Caco-2 (cell line): ENCODE data around the gene TM9SF4. TPM values are rescaled to one million over a fixed set of nuclear protein-coding genes. Genes with fewer than 3 reads are reported as not detected.
A peak's percentile ranks its signal among the peaks of the same experiment; 100 is the strongest.

Source experiments
- BruUV-seq: library from RNA; stranded (reverse); fragments of 400-500 nt; replicated peaks from 2 replicates; lab custom pipeline; 2021; lab: Mats Ljungman, UMichigan
- CTCF ChIA-PET: fragments of 300-600 bp; sonication (Branson Sonifier 250); formaldehyde crosslinking; loops from one replicate; lab custom pipeline; 2022; ENCODE audit warnings: antibody characterized with exemption; lab: Charles Lee
- POLR2A ChIA-PET: fragments of 300-600 bp; sonication (Branson Sonifier 250); formaldehyde crosslinking; loops from one replicate; lab custom pipeline; 2022; ENCODE audit warnings: antibody characterized with exemption; lab: Charles Lee
- DNase-seq, 2 experiments: peaks; one replicate each; pipeline versions ENCODE4 v3.0.0 to v3.0.0-alpha.2; 2020 to 2022
- H3K27me3 ChIP-seq: replicated peaks from 2 replicates; pipeline ENCODE4 v1.6.0; 2011; ENCODE audit warnings: low read length; ENCODE audit not compliant: control insufficient read depth, insufficient read depth
- H3K36me3 ChIP-seq: 2 replicates; pipeline ENCODE4 v1.5.1; 2011; ENCODE audit warnings: low read length; ENCODE audit not compliant: control insufficient read depth, insufficient read depth
- H3K4me1 ChIP-seq: fragments of 250-450 bp; sonication (Bioruptor Pico); 2 replicates; pipeline ENCODE4 v1.5.1; 2020; ENCODE audit warnings: mild to moderate bottlenecking
- H3K4me3 ChIP-seq: 2 replicates; pipeline ENCODE4 v1.5.1; 2011; ENCODE audit warnings: low read depth, mild to moderate bottlenecking, control low read depth, low read length
- H3K9me3 ChIP-seq: fragments of 250-450 bp; sonication (Bioruptor Pico); 2 replicates; pipeline ENCODE4 v1.5.1; 2020; ENCODE audit warnings: mild to moderate bottlenecking, moderate library complexity
- H3K27ac Mint-ChIP-seq: one replicate; pipeline ENCODE4 v1.8.0; 2022; ENCODE audit warnings: mixed read lengths; ENCODE audit not compliant: unreplicated experiment
- H3K27me3 Mint-ChIP-seq: one replicate; pipeline ENCODE4 v1.8.0; 2022; ENCODE audit warnings: mixed read lengths; ENCODE audit not compliant: insufficient read depth, unreplicated experiment
- H3K36me3 Mint-ChIP-seq: one replicate; pipeline ENCODE4 v1.8.0; 2022; ENCODE audit warnings: mild to moderate bottlenecking, mixed read lengths; ENCODE audit not compliant: insufficient read depth, unreplicated experiment
- H3K4me1 Mint-ChIP-seq: one replicate; pipeline ENCODE4 v1.8.0; 2022; ENCODE audit warnings: low read depth, mixed read lengths; ENCODE audit not compliant: unreplicated experiment
- H3K4me3 Mint-ChIP-seq: one replicate; pipeline ENCODE4 v1.8.0; 2022; ENCODE audit warnings: mild to moderate bottlenecking, moderate library complexity, mixed read lengths; ENCODE audit not compliant: unreplicated experiment
- H3K9me3 Mint-ChIP-seq: one replicate; pipeline ENCODE4 v1.8.0; 2022; ENCODE audit warnings: mixed read lengths; ENCODE audit not compliant: unreplicated experiment
- CTCF ChIP-seq, 2 experiments: fragments of 200-600 bp in 1 of 2; IDR thresholded peaks; 1 replicate in 1 of 2; 2 replicates in 1 of 2; pipeline versions ENCODE4 v1.5.1 to v1.8.0; 2011 to 2022; ENCODE audit warnings: antibody characterized with exemption in 1 of 2, control low read depth in 1 of 2, inconsistent platforms in 1 of 2, low read depth in 1 of 2, low read length in 1 of 2, mild to moderate bottlenecking in 1 of 2, moderate library complexity in 1 of 2; ENCODE audit not compliant: insufficient read depth in 1 of 2, severe bottlenecking in 1 of 2, unreplicated experiment in 1 of 2
- intact Hi-C: fragments of 100-400 bp; cut with micrococcal nuclease; formaldehyde crosslinking; loops from one replicate; pipeline ENCODE4 v1.10.0; 2022; ENCODE audit not compliant: unreplicated experiment
- total RNA-seq: library from RNA; stranded (reverse); gene quantifications from 2 replicates; pipeline ENCODE4 v1.2.3, GENCODE V29; 2022

The TM9SF4 gene
- total RNA-seq, 1 experiment from 2014 or later: 138 TPM

DNA sequence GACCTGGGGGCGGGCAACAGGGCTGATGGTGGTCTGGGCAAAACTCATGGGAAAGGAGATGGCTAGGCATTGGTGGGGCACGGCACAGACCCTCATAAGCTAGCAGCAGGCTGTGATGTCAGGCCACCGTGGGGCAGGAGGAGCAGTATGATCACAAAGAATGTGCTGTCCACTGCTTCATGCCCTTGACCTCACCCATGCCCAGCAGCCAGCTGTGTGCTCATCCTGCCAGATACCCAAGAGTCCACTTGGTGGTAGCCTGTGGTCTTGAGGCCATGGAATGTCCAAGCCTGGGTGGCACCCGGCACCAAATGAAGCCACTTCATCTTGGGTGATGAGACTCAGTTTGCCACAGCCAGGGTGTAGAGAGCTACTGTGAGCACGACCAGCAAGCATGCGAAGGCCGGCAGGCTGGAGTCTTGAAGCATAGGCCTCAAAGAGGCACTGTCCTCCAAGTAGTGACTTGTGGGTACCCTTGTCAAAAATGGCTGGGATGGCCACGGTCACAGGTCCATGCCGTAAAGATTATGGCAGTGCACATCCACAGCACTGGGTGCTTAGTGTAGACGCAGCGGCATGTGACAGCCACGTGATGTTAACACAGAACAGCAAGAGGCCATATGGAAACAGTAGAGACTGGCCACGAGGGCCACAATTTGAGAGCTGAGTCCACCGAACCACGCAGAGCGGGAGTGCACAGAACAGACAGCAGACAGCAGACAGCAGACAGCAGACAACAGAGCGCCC, 79.0 kb downstream of the TM9SF4 start:
- peak overlapping the region; percentile 10 for H3K4me3 Mint-ChIP-seq
- 0 out of 2 replicates have a peak, but pooled peaks cover 3% of the 10 kb centered on the region for H3K36me3 ChIP-seq
- H3K27me3 ChIP-seq: no peaks in the 10 kb centered on the region
- ChIA-PET CTCF (no interaction called here), POLR2A (no interaction called here)
- no peak for DNase-seq
- H3K9me3 ChIP-seq: no peaks in the 10 kb centered on the region
- intact Hi-C loops: no loop called here
- no peaks in the 10 kb centered on the region for H3K27me3 Mint-ChIP-seq
- no peak for TF ChIP-seq CTCF (IDR thresholded peaks at IDR 0.05; ENCODE audit: insufficient read depth in 1 of 2, low read depth in 1 of 2, low read length in 1 of 2, severe bottlenecking in 1 of 2, unreplicated experiment in 1 of 2)
- H3K9me3 Mint-ChIP-seq: no peaks in the 10 kb centered on the region
- peak overlapping the region; percentile 12 for H3K27ac Mint-ChIP-seq
- no peak overlapping the region for H3K4me3 ChIP-seq
- H3K36me3 Mint-ChIP-seq: peaks cover 55% of the 10 kb centered on the region
- no TSS peak for BruUV-seq
- H3K4me1 ChIP-seq: peaks cover 4% of the 10 kb centered on the region; the same call in 1 of the 2 replicates
- no peaks in the 10 kb centered on the region for H3K4me1 Mint-ChIP-seq

GRCh38 chr20:32189123-32189410, 79.6 kb downstream of the TM9SF4 start:
- no peak for DNase-seq
- Mint-ChIP-seq H3K9me3 (no peaks in the 10 kb centered on the region), H3K27ac (peak overlapping the region; percentile 12), H3K4me3 (peak overlapping the region; percentile 10), H3K36me3 (peaks cover 60% of the 10 kb centered on the region), H3K4me1 (no peaks in the 10 kb centered on the region), H3K27me3 (no peaks in the 10 kb centered on the region)
- TF ChIP-seq CTCF (IDR thresholded peaks at IDR 0.05; ENCODE audit: insufficient read depth in 1 of 2, low read depth in 1 of 2, low read length in 1 of 2, severe bottlenecking in 1 of 2, unreplicated experiment in 1 of 2): no peak
- Histone ChIP-seq H3K9me3 (no peaks in the 10 kb centered on the region), H3K36me3 (0 out of 2 replicates have a peak, but pooled peaks cover 5% of the 10 kb centered on the region), H3K4me3 (no peak overlapping the region), H3K27me3 (no peaks in the 10 kb centered on the region), H3K4me1 (peaks cover 4% of the 10 kb centered on the region; the same call in 1 of the 2 replicates)
- intact Hi-C loops: no loop called here
- POLR2A ChIA-PET: no interaction called here
- BruUV-seq: no TSS peak
- CTCF ChIA-PET: interaction anchor here (0.5 kb wide), 1 partner anchor 98 kb away, joined by 3 read pairs; no protein-coding TSS in a partner anchor

DNA sequence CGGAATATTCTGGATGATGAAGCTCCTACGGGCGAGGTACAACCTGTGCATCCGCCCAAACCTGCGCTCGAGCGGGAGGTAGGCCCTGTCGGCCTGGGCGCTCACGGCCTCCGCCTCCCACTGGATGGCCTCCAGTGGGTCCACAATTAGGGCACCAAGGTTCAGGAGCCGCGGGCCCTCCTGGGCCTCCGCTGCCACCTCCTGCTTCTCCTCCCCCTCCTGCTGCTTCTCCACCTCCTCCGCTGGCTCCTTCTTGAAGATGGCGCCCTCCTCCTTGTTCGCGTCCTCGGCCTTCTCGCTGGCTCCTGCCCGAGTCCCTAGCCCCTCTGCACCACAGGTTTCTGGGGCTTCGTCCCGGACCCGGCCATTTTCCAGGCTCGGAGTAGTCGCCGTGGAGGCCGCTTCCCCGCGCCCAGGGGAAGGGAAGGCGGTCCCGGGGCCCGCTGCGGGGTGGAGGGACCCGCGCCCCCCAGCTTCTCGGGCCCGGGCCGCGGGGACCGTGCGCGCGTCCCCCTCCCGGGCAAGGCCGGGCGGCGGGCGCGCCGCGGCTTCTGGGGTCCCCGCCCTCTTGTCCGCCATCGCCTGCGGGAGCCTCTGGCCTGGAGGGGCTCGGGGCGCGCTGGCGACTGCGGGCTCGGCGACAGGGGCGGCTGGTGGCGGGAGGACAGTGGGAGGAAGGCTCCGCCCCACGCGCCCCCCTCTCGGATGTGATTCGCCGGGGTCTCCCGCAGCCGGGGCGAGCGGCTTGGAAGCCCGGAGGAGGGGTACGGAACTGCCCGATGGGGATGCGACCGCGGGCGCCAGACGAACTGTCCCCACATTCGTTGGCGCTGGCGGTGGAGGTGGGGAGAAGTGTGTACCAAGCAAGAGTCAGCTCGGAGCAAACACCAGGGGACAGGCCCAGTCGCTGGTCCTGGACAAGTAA, 80.4 kb downstream of the TM9SF4 start:
- no TSS peak for BruUV-seq
- no peak for TF ChIP-seq CTCF (IDR thresholded peaks at IDR 0.05; ENCODE audit: insufficient read depth in 1 of 2, low read depth in 1 of 2, low read length in 1 of 2, severe bottlenecking in 1 of 2, unreplicated experiment in 1 of 2)
- Histone ChIP-seq H3K9me3 (no peaks in the 10 kb centered on the region), H3K36me3 (peaks cover 7% of the 10 kb centered on the region; the same call in 1 of the 2 replicates), H3K4me3 (peak overlapping the region; percentile 28), H3K4me1 (peaks cover 2% of the 10 kb centered on the region; the same call in 1 of the 2 replicates), H3K27me3 (no peaks in the 10 kb centered on the region)
- ChIA-PET POLR2A (no interaction called here), CTCF (interaction anchor here (0.5 to 0.6 kb wide), 2 partner anchors 99 to 111 kb away, joined by 3 to 5 read pairs; no protein-coding TSS in a partner anchor)
- DNase-seq: peak in 1 of 2 experiments; percentile 52
- intact Hi-C loops: no loop called here
- Mint-ChIP-seq H3K36me3 (peaks cover 67% of the 10 kb centered on the region), H3K27me3 (no peaks in the 10 kb centered on the region), H3K9me3 (no peaks in the 10 kb centered on the region), H3K4me3 (peak overlapping the region; percentile 54), H3K4me1 (no peaks in the 10 kb centered on the region), H3K27ac (peak overlapping the region; percentile 9)
